IPS-18c (cell line): ENCODE measurements around the gene POLDIP2.

ENCODE experiments used
- H3K4me3 ChIP-seq: 2 replicates; pipeline ENCODE4 v1.7.0; 2013; ENCODE audit warnings: low read depth, mild to moderate bottlenecking, low read length, moderate library complexity; ENCODE audit not compliant: insufficient read depth
- H3K9me3 ChIP-seq: one replicate; pipeline ENCODE4 v1.6.1; 2013; ENCODE audit warnings: mild to moderate bottlenecking, low read length, moderate library complexity; ENCODE audit not compliant: control insufficient read depth, insufficient read depth

Gene POLDIP2

GRCh38 chr17:28357061-28357900 is at the start of gene POLDIP2:
TSS of gene POLDIP2 (minus strand) at chr17:28357527. CDS start at chr17:28357448, 79 bp downstream.
- Histone ChIP-seq H3K9me3 (no peaks in the 10 kb centered on the region), H3K4me3 (peak within 1 kb of the TSS; percentile 99)

- Histone ChIP-seq H3K4me3 (peak overlapping the region; percentile 70), H3K9me3 (no peaks in the 10 kb centered on the region)
These were observed 49.1 kb upstream of the POLDIP2 start for GRCh38 chr17:28406473-28406814.

GRCh38 chr17:28405632-28406472 is 48.5 kb upstream of the POLDIP2 start, which contains the start of gene SLC46A1:
TSS of gene SLC46A1 (minus strand) at chr17:28406212. CDS start at chr17:28406114, 98 bp downstream.
- Histone ChIP-seq H3K9me3 (no peaks in the 10 kb centered on the region), H3K4me3 (peak within 1 kb of the TSS; percentile 70)

- no peaks in the 10 kb centered on the region for H3K9me3 ChIP-seq
- peak overlapping the region; percentile 70 for H3K4me3 ChIP-seq
These were observed 47.7 kb upstream of the POLDIP2 start for GRCh38 chr17:28404812-28405570.

- H3K9me3 ChIP-seq = no peaks in the 10 kb centered on the region
- no peak overlapping the region for H3K4me3 ChIP-seq
These were observed 47.1 kb upstream of the POLDIP2 start for GRCh38 chr17:28404461-28404811.

- no peaks in the 10 kb centered on the region for H3K9me3 ChIP-seq
- no peak overlapping the region for H3K4me3 ChIP-seq
These were observed 46.7 kb upstream of the POLDIP2 start for GRCh38 chr17:28404007-28404406.

- Histone ChIP-seq H3K9me3 (no peaks in the 10 kb centered on the region), H3K4me3 (no peak overlapping the region; the same call in 1 of the 2 replicates)
These were observed 45.5 kb upstream of the POLDIP2 start for GRCh38 chr17:28402844-28403243.

- H3K4me3 ChIP-seq = no peak overlapping the region
These were observed 44.9 kb upstream of the POLDIP2 start for GRCh38 chr17:28402224-28402630.

GRCh38 chr17:28399808-28400207 is 42.5 kb upstream of the POLDIP2 start:
- H3K4me3 ChIP-seq = no peak overlapping the region
- no peaks in the 10 kb centered on the region for H3K9me3 ChIP-seq

More at GRCh38 chr17:28402224-28402630, 44.9 kb upstream of the POLDIP2 start:
- H3K9me3 ChIP-seq = no peaks in the 10 kb centered on the region

- no peaks in the 10 kb centered on the region for H3K9me3 ChIP-seq
- H3K4me3 ChIP-seq = no peak overlapping the region
These were observed 41.1 kb upstream of the POLDIP2 start for GRCh38 chr17:28398280-28398981.

- Histone ChIP-seq H3K9me3 (no peaks in the 10 kb centered on the region), H3K4me3 (no peak overlapping the region)
These were observed 40.5 kb upstream of the POLDIP2 start for GRCh38 chr17:28397687-28398279.

GRCh38 chr17:28397275-28397674 is 39.9 kb upstream of the POLDIP2 start:
- Histone ChIP-seq H3K4me3 (no peak overlapping the region), H3K9me3 (no peaks in the 10 kb centered on the region)

- Histone ChIP-seq H3K9me3 (no peaks in the 10 kb centered on the region), H3K4me3 (no peak overlapping the region)
These were observed 39.4 kb upstream of the POLDIP2 start for GRCh38 chr17:28396635-28397239.

- Histone ChIP-seq H3K4me3 (no peak overlapping the region), H3K9me3 (no peaks in the 10 kb centered on the region)
These were observed 38.6 kb upstream of the POLDIP2 start for GRCh38 chr17:28395968-28396367.

GRCh38 chr17:28395426-28395825 is 38.1 kb upstream of the POLDIP2 start:
- H3K9me3 ChIP-seq = no peaks in the 10 kb centered on the region
- no peak overlapping the region for H3K4me3 ChIP-seq
